ENCODE data around the gene C17orf50. TPM values are rescaled to one million over a fixed set of nuclear protein-coding genes. Genes with fewer than 3 reads are reported as not detected.

C17orf50 gene
- total and polyA plus RNA-seq, 9 donors = not detected

GRCh38 chr17:35738519-35739133 lies 22.1 kb upstream of the C17orf50 start:
- Histone ChIP-seq H3K36me3 (no peaks in the 10 kb centered on the region), H3K27ac (no peak overlapping the region), H3K9me3 (no peaks in the 10 kb centered on the region), H3K27me3 (no peaks in the 10 kb centered on the region), H3K4me1 (ENCODE audit: insufficient read depth) (peaks cover 6% of the 10 kb centered on the region), H3K4me3 (no peak overlapping the region)
- 77 to 84% (median 81%) methylated on average over 5 of the region's 5 CpGs for WGBS, 3 donors
- intact Hi-C loops (cut with DNase I) = no loop called here
- DNase-seq = no peak
- TF ChIP-seq CTCF (IDR thresholded peaks at IDR 0.05) (no peak), EP300 (IDR thresholded peaks at IDR 0.05) (no peak), POLR2A (IDR thresholded peaks at IDR 0.05) (no peak)

- TF ChIP-seq EP300 (IDR thresholded peaks at IDR 0.05) (no peak), POLR2A (IDR thresholded peaks at IDR 0.05) (no peak), CTCF (IDR thresholded peaks at IDR 0.05) (no peak)
- Histone ChIP-seq H3K36me3 (no peaks in the 10 kb centered on the region), H3K27ac (no peak overlapping the region), H3K4me3 (no peak overlapping the region), H3K4me1 (ENCODE audit: insufficient read depth) (peaks cover 6% of the 10 kb centered on the region), H3K9me3 (no peaks in the 10 kb centered on the region), H3K27me3 (no peaks in the 10 kb centered on the region)
- no peak for DNase-seq
- intact Hi-C loops (cut with DNase I) = loop anchor here (10.0 kb wide), 5 partner anchors 125 to 425 kb away; no protein-coding TSS in a partner anchor
- 84 to 93% (median 85%) methylated on average over 7 of the region's 7 CpGs for WGBS, 3 donors
Observed at GRCh38 chr17:35740216-35740615, 20.5 kb upstream of the C17orf50 start.

GRCh38 chr17:35740997-35741931 lies 19.4 kb upstream of the C17orf50 start:
- Histone ChIP-seq H3K27me3 (no peaks in the 10 kb centered on the region), H3K4me3 (no peak overlapping the region), H3K27ac (no peak overlapping the region), H3K9me3 (no peaks in the 10 kb centered on the region), H3K36me3 (no peaks in the 10 kb centered on the region), H3K4me1 (ENCODE audit: insufficient read depth) (peaks cover 6% of the 10 kb centered on the region)
- no peak for TF ChIP-seq CTCF (IDR thresholded peaks at IDR 0.05)
- TF ChIP-seq EP300 (IDR thresholded peaks at IDR 0.05) = no peak
- no peak for TF ChIP-seq POLR2A (IDR thresholded peaks at IDR 0.05)
- DNase-seq = peak in 1 of 5 donors; percentile 38
- 12 to 17% (median 16%) methylated on average over 25 to 73 of the region's 73 CpGs for WGBS, 3 donors
- intact Hi-C loops (cut with DNase I) = loop anchor here (10.0 kb wide), 5 partner anchors 126 to 426 kb away; no protein-coding TSS in a partner anchor

GRCh38 chr17:35742496-35742895 lies 18.2 kb upstream of the C17orf50 start:
- no peaks in the 10 kb centered on the region for H3K27me3 ChIP-seq
- intact Hi-C loops (cut with DNase I) = loop anchor here (10.0 kb wide), 5 partner anchors 128 to 428 kb away; no protein-coding TSS in a partner anchor
- no peak for DNase-seq

More at GRCh38 chr17:35742496-35742895, 18.2 kb upstream of the C17orf50 start:
- no peaks in the 10 kb centered on the region for H3K36me3 ChIP-seq
- no peak overlapping the region for H3K27ac ChIP-seq
- peaks cover 6% of the 10 kb centered on the region for H3K4me1 ChIP-seq (ENCODE audit: insufficient read depth)
- H3K9me3 ChIP-seq = no peaks in the 10 kb centered on the region
- H3K4me3 ChIP-seq = no peak overlapping the region
- 68 to 76% (median 71%) methylated on average over 7 of the region's 7 CpGs for WGBS, 3 donors
- TF ChIP-seq POLR2A (IDR thresholded peaks at IDR 0.05) (no peak), CTCF (IDR thresholded peaks at IDR 0.05) (no peak), EP300 (IDR thresholded peaks at IDR 0.05) (no peak)

Measured in ovary (tissue), 9 donors.